MCF 10A (cell line): Measurements from ENCODE around the gene GABARAPL1. TPM values are rescaled to one million over a fixed set of nuclear protein-coding genes. Genes with fewer than 3 reads are reported as not detected.
"Not testable (repeated sequence)": the region's sequence is repeated elsewhere in the genome, so short reads cannot be mapped to it uniquely, and the experiment has no call there.

Experiments
- BruUV-seq: library from RNA; stranded (reverse); fragments of 400-500 nt; replicated peaks from 2 replicates; lab custom pipeline; 2021; lab: Mats Ljungman, UMichigan
- CTCF ChIA-PET: fragments of 300-600 bp; sonication (Branson Sonifier 250); formaldehyde crosslinking; extraction: SDS; loops from one replicate; lab custom pipeline; 2021; ENCODE audit warnings: antibody characterized with exemption, inconsistent platforms; lab: Yijun Ruan, JAX
- POLR2A ChIA-PET: fragments of 300-600, 350-650 bp; sonication (Branson Sonifier 250); formaldehyde crosslinking; extraction: SDS; loops from one replicate; lab custom pipeline; 2020; ENCODE audit warnings: antibody characterized with exemption, inconsistent platforms; lab: Yijun Ruan, JAX
- DNase-seq: peaks from one replicate; pipeline ENCODE4 v3.0.0-alpha.2; 2018; ENCODE audit not compliant: unreplicated experiment
- H3K27ac Mint-ChIP-seq: one replicate; pipeline ENCODE4 v1.8.0; 2022; ENCODE audit warnings: mild to moderate bottlenecking, low read depth, mixed read lengths; ENCODE audit not compliant: unreplicated experiment
- H3K27me3 Mint-ChIP-seq: one replicate; pipeline ENCODE4 v1.8.0; 2022; ENCODE audit warnings: mixed read lengths; ENCODE audit not compliant: insufficient read depth, unreplicated experiment
- H3K36me3 Mint-ChIP-seq: one replicate; pipeline ENCODE4 v1.8.0; 2022; ENCODE audit warnings: mild to moderate bottlenecking, moderate library complexity, mixed read lengths; ENCODE audit not compliant: insufficient read depth, unreplicated experiment
- H3K4me1 Mint-ChIP-seq: one replicate; pipeline ENCODE4 v1.8.0; 2022; ENCODE audit warnings: mixed read lengths; ENCODE audit not compliant: insufficient read depth, unreplicated experiment
- H3K4me3 Mint-ChIP-seq: one replicate; pipeline ENCODE4 v1.8.0; 2022; ENCODE audit warnings: mild to moderate bottlenecking, moderate library complexity, mixed read lengths; ENCODE audit not compliant: unreplicated experiment
- H3K9me3 Mint-ChIP-seq: one replicate; pipeline ENCODE4 v1.8.0; 2022; ENCODE audit warnings: mixed read lengths; ENCODE audit not compliant: unreplicated experiment
- CTCF ChIP-seq: fragments of 200-600 bp; IDR thresholded peaks from one replicate; pipeline ENCODE4 v1.8.0; 2022; ENCODE audit warnings: antibody characterized with exemption, mild to moderate bottlenecking; ENCODE audit not compliant: unreplicated experiment
- intact Hi-C: fragments of 100-400 bp; cut with micrococcal nuclease; formaldehyde crosslinking; loops from 2 replicates; pipeline ENCODE4 v1.14.1; 2022
- total RNA-seq: library from RNA; stranded (reverse); gene quantifications from 2 replicates; pipeline ENCODE4 v1.2.3, GENCODE V29; 2022

The GABARAPL1 gene
- total RNA-seq, 1 experiment from 2014 or later: 19.7 TPM

- Mint-ChIP-seq H3K4me1 (peaks cover 21% of the 10 kb centered on the region), H3K27ac (peak overlapping the region; percentile 99), H3K27me3 (no peaks in the 10 kb centered on the region), H3K9me3 (no peaks in the 10 kb centered on the region), H3K4me3 (peak overlapping the region; percentile 88), H3K36me3 (peaks cover 13% of the 10 kb centered on the region)
- intact Hi-C loops: loop anchor here (5.0 to 10.0 kb wide), 3 partner anchors 190 to 503 kb away; partner anchors contain the start of gene CLEC2B
- CTCF ChIA-PET: interaction anchor here (0.6 to 1.6 kb wide), 9 partner anchors 21 to 1286 kb away, joined by 3 to 9 read pairs (median 3); partner anchors contain the start of gene CLEC12B
- no peak for DNase-seq
- no peak for TF ChIP-seq CTCF
- POLR2A ChIA-PET: interaction anchor here (0.6 to 5.0 kb wide), 21 partner anchors 8 to 1569 kb away, joined by 3 to 38 read pairs (median 8); partner anchors contain the start of genes KLRC2, OLR1 and YBX3
- BruUV-seq: no TSS peak
These were observed 1.6 kb downstream of the GABARAPL1 start for GRCh38 chr12:10214136-10214894.

GRCh38 chr12:10214895-10215267 is 2.2 kb downstream of the GABARAPL1 start:
- DNase-seq: no peak
- H3K4me3 Mint-ChIP-seq: peak overlapping the region; percentile 88
- H3K27ac Mint-ChIP-seq: peak overlapping the region; percentile 99
- no peak for TF ChIP-seq CTCF
- ChIA-PET CTCF (interaction anchor here (0.6 to 1.6 kb wide), 7 partner anchors 21 to 1285 kb away, joined by 3 to 9 read pairs (median 7); partner anchors contain the start of gene CLEC12B), POLR2A (interaction anchor here (0.8 to 5.0 kb wide), 13 partner anchors 9 to 508 kb away, joined by 3 to 38 read pairs (median 10); partner anchors contain the start of genes OLR1 and YBX3)
- no peaks in the 10 kb centered on the region for H3K27me3 Mint-ChIP-seq
- H3K4me1 Mint-ChIP-seq: peaks cover 21% of the 10 kb centered on the region
- H3K9me3 Mint-ChIP-seq: no peaks in the 10 kb centered on the region
- H3K36me3 Mint-ChIP-seq: peaks cover 19% of the 10 kb centered on the region
- intact Hi-C loops: loop anchor here (5.0 to 10.0 kb wide), 3 partner anchors 190 to 502 kb away; partner anchors contain the start of gene CLEC2B
- BruUV-seq: no TSS peak

- TF ChIP-seq CTCF: no peak
- intact Hi-C loops: loop anchor here (10.0 kb wide), 2 partner anchors 191 to 351 kb away; partner anchors contain the start of gene CLEC2B
- POLR2A ChIA-PET: interaction anchor here (0.8 to 3.9 kb wide), 10 partner anchors 11 to 508 kb away, joined by 3 to 38 read pairs (median 10); partner anchors contain the start of genes OLR1 and YBX3
- H3K27ac Mint-ChIP-seq: no peak overlapping the region
- DNase-seq: no peak
- peak overlapping the region; percentile 88 for H3K4me3 Mint-ChIP-seq
- BruUV-seq: no TSS peak
- CTCF ChIA-PET: interaction anchor here (0.6 to 1.6 kb wide), 5 partner anchors 20 to 1285 kb away, joined by 3 to 9 read pairs (median 7); partner anchors contain the start of gene CLEC12B
- H3K27me3 Mint-ChIP-seq: no peaks in the 10 kb centered on the region
- no peaks in the 10 kb centered on the region for H3K9me3 Mint-ChIP-seq
- peaks cover 25% of the 10 kb centered on the region for H3K36me3 Mint-ChIP-seq
- peaks cover 25% of the 10 kb centered on the region for H3K4me1 Mint-ChIP-seq
These were observed 2.8 kb downstream of the GABARAPL1 start for GRCh38 chr12:10215436-10215835.

- BruUV-seq, H3K27ac Mint-ChIP-seq, DNase-seq, H3K27me3 Mint-ChIP-seq, H3K4me3 Mint-ChIP-seq, H3K9me3 Mint-ChIP-seq: not testable (repeated sequence)
- intact Hi-C loops: loop anchor here (10.0 kb wide), 2 partner anchors 191 to 351 kb away; partner anchors contain the start of gene CLEC2B
- ChIA-PET CTCF (interaction anchor here (0.6 to 1.3 kb wide), 4 partner anchors 15 to 147 kb away, joined by 3 to 4 read pairs (median 4); no protein-coding TSS in a partner anchor), POLR2A (interaction anchor here (0.6 to 2.9 kb wide), 3 partner anchors 39 to 290 kb away, joined by 3 to 11 read pairs (median 5); partner anchors contain the start of gene EIF2S3B)
- peaks cover 26% of the 10 kb centered on the region for H3K4me1 Mint-ChIP-seq
- peaks cover 30% of the 10 kb centered on the region for H3K36me3 Mint-ChIP-seq
These were observed 3.3 kb downstream of the GABARAPL1 start for GRCh38 chr12:10215946-10216345.
